Measurements from ENCODE around the gene SOX3. TPM values are rescaled to one million over a fixed set of nuclear protein-coding genes. Genes with fewer than 3 reads are reported as not detected.

SOX3 gene
- total RNA-seq, 1 donor, result not detected

- Histone ChIP-seq H3K79me2 (ENCODE audit: insufficient read depth, low read length) (no peaks in the 10 kb centered on the region), H3K27ac (ENCODE audit: low read depth, low read length) (no peak overlapping the region), H3K9me3 (ENCODE audit: low read depth, low read length) (no peaks in the 10 kb centered on the region), H3K4me2 (ENCODE audit: insufficient read depth, low read length) (no peak overlapping the region), H2AFZ (ENCODE audit: low read length) (no peak overlapping the region), H3K4me3 (ENCODE audit: insufficient read depth, low read length) (no peak overlapping the region), H3K4me1 (ENCODE audit: insufficient read depth, low read length) (no peaks in the 10 kb centered on the region), H3K27me3 (ENCODE audit: insufficient read depth, low read length) (no peaks in the 10 kb centered on the region), H3K36me3 (ENCODE audit: insufficient read depth, low read length) (no peaks in the 10 kb centered on the region), H4K20me1 (ENCODE audit: insufficient read depth, low read length) (no peaks in the 10 kb centered on the region)
- TF ChIP-seq, protein P1, sequence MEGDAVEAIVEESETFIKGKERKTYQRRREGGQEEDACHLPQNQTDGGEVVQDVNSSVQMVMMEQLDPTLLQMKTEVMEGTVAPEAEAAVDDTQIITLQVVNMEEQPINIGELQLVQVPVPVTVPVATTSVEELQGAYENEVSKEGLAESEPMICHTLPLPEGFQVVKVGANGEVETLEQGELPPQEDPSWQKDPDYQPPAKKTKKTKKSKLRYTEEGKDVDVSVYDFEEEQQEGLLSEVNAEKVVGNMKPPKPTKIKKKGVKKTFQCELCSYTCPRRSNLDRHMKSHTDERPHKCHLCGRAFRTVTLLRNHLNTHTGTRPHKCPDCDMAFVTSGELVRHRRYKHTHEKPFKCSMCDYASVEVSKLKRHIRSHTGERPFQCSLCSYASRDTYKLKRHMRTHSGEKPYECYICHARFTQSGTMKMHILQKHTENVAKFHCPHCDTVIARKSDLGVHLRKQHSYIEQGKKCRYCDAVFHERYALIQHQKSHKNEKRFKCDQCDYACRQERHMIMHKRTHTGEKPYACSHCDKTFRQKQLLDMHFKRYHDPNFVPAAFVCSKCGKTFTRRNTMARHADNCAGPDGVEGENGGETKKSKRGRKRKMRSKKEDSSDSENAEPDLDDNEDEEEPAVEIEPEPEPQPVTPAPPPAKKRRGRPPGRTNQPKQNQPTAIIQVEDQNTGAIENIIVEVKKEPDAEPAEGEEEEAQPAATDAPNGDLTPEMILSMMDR (IDR thresholded peaks at IDR 0.05; ENCODE audit: extremely low read depth, low read depth, low read length), result no peak
- no peak for DNase-seq (ENCODE audit: insufficient read length, low spot score, missing footprints)
Observed at GRCh38 chrX:140477987-140478386, 26.9 kb downstream of the SOX3 start.

DNA sequence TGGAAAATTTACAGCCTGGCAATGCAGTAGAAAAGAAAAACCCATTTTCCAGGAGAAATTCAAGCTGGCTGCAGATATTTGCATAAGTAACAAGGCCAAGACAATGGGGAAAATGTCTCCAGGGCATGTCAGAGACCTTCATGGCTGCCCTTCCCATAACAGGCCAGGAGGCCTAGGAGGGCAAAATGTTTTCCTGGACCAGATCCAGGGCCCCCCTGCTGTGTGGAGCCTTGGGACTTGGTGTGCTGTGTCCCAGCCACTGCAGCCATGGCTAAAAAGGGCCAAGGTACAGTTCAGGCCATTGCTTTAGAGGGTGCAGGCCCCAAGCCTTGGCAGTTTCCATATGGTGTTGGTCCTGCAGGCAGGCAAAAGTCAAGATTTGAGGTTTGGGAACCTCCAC, 29.8 kb downstream of the SOX3 start:
- no peak overlapping the region for H3K4me2 ChIP-seq (ENCODE audit: insufficient read depth, low read length)
- H3K79me2 ChIP-seq (ENCODE audit: insufficient read depth, low read length), result no peaks in the 10 kb centered on the region
- no peak for DNase-seq (ENCODE audit: insufficient read length, low spot score, missing footprints)
- H3K36me3 ChIP-seq (ENCODE audit: insufficient read depth, low read length), result no peaks in the 10 kb centered on the region
- no peaks in the 10 kb centered on the region for H3K27me3 ChIP-seq (ENCODE audit: insufficient read depth, low read length)
- H3K4me3 ChIP-seq (ENCODE audit: insufficient read depth, low read length), result no peak overlapping the region
- H3K9me3 ChIP-seq (ENCODE audit: low read depth, low read length), result no peaks in the 10 kb centered on the region
- H4K20me1 ChIP-seq (ENCODE audit: insufficient read depth, low read length), result no peaks in the 10 kb centered on the region
- no peak overlapping the region for H2AFZ ChIP-seq (ENCODE audit: low read length)
- H3K27ac ChIP-seq (ENCODE audit: low read depth, low read length), result no peak overlapping the region
- no peaks in the 10 kb centered on the region for H3K4me1 ChIP-seq (ENCODE audit: insufficient read depth, low read length)
- TF ChIP-seq, protein P1 (IDR thresholded peaks at IDR 0.05; ENCODE audit: extremely low read depth, low read depth, low read length), result no peak

GRCh38 chrX:140467211-140467610, 37.7 kb downstream of the SOX3 start:
- no peak for DNase-seq (ENCODE audit: insufficient read length, low spot score, missing footprints)
- no peaks in the 10 kb centered on the region for H3K27me3 ChIP-seq (ENCODE audit: insufficient read depth, low read length)

More at GRCh38 chrX:140467211-140467610, 37.7 kb downstream of the SOX3 start:
- no peak overlapping the region for H3K27ac ChIP-seq (ENCODE audit: low read depth, low read length)
- H3K9me3 ChIP-seq (ENCODE audit: low read depth, low read length), result peaks cover 4% of the 10 kb centered on the region
- H4K20me1 ChIP-seq (ENCODE audit: insufficient read depth, low read length), result no peaks in the 10 kb centered on the region
- no peak overlapping the region for H2AFZ ChIP-seq (ENCODE audit: low read length)
- no peaks in the 10 kb centered on the region for H3K36me3 ChIP-seq (ENCODE audit: insufficient read depth, low read length)
- H3K4me2 ChIP-seq (ENCODE audit: insufficient read depth, low read length), result no peak overlapping the region
- TF ChIP-seq, protein P1 (IDR thresholded peaks at IDR 0.05; ENCODE audit: extremely low read depth, low read depth, low read length), result no peak
- no peaks in the 10 kb centered on the region for H3K79me2 ChIP-seq (ENCODE audit: insufficient read depth, low read length)
- no peak overlapping the region for H3K4me3 ChIP-seq (ENCODE audit: insufficient read depth, low read length)
- no peaks in the 10 kb centered on the region for H3K4me1 ChIP-seq (ENCODE audit: insufficient read depth, low read length)

Other genes with a start within 250 kb of the SOX3 start
- 9.4 and 10.1 TPM in 2 replicates for gene LINC00632, start 204.7 kb upstream of the SOX3 start, total RNA-seq

All from osteoblast (primary cell).